ENCODE measurements around the gene CCDC15. TPM values are rescaled to one million over a fixed set of nuclear protein-coding genes. Genes with fewer than 3 reads are reported as not detected.

CCDC15 gene
- total RNA-seq, 1 donor from 2014 or later: 9.3 TPM

DNA sequence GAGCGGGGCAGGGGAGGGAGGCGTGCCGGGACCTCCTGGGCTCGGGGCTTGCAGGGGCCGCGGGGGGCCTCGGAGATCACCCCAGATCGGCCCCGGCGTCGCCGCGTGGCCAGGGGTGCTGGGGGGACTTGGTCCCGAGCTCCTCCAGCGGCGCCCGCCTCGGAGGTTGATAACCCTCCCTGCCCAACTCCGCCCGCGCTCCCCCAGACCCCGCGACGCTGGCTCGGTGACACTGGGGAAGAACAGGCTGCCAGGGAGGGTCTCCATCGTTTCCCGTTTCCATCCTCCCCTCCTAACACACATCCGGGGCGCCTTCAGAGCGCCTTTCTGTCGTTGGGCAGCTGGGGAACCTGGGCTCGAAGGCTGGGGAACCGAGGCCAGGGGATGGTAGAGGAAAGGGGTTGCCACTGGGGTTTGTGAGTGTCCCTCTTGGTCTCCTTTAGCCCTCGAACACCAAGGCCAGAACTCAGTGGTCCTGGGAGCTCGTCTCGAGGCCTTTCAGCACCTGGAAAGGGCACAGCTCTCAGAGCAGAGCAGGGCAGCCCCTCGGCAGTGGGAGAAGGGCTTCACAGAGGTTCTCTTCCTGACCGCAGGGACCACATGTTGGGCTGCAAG is 109.5 kb downstream of the CCDC15 start:
- intact Hi-C loops (cut with micrococcal nuclease): loop anchor here (2.0 to 10.0 kb wide), 2 partner anchors 47 to 189 kb away; partner anchors contain the start of gene TMEM218

DNA sequence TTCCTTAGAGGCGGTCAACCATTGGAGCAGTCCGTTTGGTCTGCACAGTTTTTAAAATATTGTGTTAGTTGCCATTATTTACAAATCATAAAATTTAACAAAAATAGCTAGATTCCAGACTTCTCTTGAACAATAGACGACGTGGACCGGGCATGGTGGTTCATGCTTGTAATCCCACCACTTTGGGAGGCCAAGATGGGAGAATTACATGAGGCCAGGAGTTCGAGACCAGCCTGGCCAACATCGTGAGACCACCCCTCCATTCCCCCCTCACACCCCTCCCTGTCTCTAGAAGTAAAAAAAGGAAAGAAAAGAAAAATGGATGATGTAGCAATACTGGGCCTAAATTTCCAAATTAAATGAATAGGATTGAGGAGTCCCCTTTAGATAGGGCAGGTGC is 110.1 kb downstream of the CCDC15 start:
- intact Hi-C loops (cut with micrococcal nuclease): loop anchor here (10.0 kb wide), 1 partner anchor 189 kb away; no protein-coding TSS in a partner anchor

DNA sequence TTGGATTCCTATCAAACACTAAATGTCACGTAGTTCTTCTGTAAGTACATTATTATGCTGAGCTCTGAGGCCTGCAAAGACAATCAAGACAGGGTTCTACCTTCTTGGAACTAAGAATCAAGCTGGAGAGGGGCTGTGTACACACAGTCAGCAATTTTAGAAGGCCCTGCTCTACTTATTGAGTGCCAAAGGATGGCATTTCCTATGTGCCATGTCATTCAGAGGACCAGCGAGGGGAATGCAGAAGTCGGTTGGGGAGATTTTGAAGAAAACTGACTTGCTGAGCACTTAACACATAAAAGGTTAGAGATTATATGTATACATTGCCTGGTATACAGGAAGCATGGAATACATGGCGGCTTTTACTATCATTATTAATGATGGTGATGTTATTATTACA is 114.4 kb downstream of the CCDC15 start:
- intact Hi-C loops (cut with micrococcal nuclease): loop anchor here (10.0 kb wide), 1 partner anchor 194 kb away; no protein-coding TSS in a partner anchor

DNA sequence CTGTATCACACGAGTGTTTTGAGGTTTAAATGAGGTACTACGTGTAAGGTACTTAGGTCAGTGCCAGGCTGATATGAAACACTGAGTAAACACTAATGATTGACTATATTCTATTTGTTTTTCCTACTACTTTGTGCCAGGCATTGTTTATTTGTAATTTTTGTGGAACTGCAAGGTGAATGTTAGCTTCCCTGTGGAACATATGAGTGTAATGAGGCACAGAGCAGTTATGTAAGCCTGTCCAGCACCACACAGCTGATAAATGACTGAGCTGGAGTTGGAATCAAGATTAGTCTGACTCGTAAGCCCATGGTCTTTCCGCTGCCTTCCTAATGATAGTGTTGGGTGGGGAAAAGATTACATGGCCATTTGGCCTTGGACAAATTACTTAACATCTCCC is 115.0 kb downstream of the CCDC15 start:
- intact Hi-C loops (cut with micrococcal nuclease): loop anchor here (10.0 kb wide), 1 partner anchor 194 kb away; no protein-coding TSS in a partner anchor

DNA sequence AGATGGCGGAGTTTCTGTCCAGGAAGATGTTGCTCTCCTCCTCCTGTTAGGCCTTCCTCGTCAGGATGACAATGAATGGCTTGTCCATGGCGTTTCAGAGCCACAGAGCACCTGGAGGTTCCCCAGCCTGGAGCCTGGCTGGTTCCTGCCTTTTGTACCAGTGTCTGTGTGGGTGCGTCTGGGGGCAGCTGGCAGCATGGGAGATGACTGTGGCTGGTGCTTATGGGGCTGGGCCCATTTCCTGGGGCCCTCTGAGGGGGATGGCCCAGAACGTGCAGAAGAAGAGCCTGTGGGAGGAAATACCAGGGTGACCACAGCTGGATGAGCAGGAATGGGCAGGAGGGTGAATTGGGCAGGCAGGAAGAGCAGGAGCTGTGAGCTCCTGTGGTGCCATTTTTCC is 115.8 kb downstream of the CCDC15 start:
- intact Hi-C loops (cut with micrococcal nuclease): loop anchor here (10.0 kb wide), 1 partner anchor 195 kb away; no protein-coding TSS in a partner anchor

DNA sequence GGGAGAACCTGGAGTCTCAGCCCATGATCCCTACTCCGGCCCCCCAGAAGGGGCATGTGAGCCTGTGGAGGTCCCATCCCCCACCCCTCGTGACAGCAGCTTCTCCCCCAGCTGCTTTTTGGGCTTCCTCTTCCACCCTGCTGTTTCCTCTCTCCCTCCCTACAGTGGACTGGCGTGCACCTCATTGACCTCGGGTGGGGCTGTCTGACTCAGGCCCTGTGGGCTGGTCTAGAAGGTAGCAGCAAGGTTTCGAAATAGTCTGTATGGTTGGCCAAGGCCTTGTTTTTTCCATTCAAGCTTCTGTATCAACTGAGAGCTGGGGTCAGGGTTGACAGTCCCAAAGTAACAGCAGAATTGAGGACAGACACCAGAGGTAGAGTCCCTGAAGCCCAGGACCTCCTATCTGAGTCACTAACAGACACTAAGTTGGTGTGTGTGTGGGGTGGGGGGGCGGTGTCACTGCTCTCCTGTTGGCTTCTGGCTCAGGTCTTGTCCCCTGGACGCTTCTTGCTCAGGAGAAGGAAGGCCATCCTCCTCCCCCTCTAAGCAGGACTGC is 116.8 kb downstream of the CCDC15 start:
- intact Hi-C loops (cut with micrococcal nuclease): no loop called here

DNA sequence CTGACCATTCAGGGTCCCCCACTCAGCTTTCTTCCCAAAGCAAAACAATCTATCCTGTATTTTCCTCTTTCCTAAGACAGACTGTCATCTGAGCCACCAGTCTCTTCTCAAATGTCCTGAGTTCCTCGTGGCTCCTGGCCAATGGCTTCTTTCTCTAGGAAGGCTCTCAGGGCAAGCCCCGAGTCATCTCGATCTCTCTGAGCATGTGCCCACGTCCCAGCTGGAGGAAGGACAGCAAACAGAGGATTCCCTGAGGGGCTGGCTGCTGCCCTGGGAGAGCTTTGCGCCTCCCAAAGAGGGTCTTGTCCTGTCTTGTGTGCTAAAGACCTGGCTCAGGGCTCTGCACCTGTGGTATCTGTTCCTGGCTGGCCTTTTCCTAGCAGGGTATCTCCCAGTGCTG is 117.4 kb downstream of the CCDC15 start:
- intact Hi-C loops (cut with micrococcal nuclease): no loop called here

DNA sequence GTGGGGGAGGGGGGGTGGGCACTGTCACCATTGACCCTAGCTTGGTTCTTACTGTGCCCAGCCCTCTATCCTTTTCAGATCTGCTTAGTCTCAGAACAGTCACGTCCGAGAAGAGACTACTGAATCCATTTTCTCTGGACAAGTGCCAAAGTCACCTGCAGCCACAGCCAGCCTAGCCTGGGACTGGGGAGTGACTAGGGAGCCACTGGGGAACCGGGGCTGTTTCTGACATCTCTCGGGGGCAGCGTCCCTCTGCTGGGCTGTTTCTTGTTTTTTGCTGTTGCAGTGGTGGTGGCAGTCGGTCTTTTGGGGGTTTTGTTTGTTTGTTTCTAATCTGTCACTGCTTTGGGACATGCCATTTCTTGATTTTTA is 117.8 kb downstream of the CCDC15 start:
- intact Hi-C loops (cut with micrococcal nuclease): no loop called here

DNA sequence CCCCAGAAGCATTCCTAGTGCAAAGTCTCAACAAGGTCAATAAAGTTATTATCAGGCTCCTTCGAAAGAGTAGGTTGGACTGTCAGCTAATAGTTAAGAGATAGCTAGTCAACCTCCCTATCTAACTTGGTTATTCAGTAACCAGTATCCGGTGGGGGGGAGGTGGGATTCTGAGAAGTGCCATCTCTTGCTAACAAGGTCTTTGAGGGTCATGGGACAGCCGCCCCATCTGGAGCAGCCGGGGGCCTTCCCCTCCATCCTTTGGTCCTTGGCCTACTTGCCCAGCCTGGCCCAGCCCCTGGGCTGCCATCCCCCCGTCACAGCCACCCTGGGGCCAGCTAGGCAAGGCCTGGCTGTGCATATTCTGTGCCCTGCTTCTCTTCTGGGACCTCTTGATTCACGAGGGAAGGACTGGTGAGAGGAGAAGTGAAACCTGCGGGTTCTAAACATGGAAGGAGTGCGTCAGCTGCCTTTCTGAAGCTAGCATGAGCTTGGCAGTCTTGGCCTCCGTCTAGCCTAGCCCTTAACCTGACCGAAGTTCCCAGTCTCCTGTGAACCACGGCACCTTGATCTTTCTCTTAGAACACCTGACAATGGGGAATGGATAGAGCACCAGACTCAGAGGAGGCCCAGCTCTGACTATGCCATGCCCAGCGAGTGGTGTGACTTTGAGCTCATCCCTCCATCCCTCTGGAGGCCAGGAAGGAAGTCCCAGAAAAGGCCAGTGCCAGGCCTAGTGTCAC is 118.4 kb downstream of the CCDC15 start:
- intact Hi-C loops (cut with micrococcal nuclease): no loop called here

DNA sequence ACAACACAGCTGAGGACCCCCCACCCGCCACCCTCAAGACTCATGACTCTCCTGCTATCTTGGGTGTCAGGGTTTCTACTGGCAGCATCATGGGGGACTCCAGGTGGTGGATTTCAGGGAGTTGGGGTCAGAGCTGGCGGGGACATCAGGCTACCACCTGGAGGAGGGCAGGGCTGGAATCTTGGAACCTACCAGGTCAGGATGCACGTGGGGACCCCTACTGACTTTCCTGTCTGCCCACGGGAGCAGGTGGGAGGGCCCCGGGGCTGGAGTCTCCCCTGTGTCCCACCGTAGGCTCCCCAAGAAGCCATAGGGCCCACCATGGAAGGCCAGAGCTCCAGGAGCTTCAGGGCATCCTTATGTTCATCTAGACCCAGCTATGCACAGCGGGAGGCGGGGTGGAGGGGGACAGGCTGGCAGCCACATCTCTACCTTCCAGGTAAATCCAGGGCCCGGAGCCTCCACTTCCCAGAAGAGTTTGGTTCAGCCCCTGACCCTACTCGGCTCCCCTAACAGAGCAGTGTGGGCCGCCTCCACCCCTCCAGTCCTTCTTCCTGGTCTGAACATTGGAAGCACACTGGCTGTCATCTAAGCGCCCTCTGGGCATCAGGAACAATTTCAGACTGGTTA is 119.1 kb downstream of the CCDC15 start:
- intact Hi-C loops (cut with micrococcal nuclease): no loop called here

DNA sequence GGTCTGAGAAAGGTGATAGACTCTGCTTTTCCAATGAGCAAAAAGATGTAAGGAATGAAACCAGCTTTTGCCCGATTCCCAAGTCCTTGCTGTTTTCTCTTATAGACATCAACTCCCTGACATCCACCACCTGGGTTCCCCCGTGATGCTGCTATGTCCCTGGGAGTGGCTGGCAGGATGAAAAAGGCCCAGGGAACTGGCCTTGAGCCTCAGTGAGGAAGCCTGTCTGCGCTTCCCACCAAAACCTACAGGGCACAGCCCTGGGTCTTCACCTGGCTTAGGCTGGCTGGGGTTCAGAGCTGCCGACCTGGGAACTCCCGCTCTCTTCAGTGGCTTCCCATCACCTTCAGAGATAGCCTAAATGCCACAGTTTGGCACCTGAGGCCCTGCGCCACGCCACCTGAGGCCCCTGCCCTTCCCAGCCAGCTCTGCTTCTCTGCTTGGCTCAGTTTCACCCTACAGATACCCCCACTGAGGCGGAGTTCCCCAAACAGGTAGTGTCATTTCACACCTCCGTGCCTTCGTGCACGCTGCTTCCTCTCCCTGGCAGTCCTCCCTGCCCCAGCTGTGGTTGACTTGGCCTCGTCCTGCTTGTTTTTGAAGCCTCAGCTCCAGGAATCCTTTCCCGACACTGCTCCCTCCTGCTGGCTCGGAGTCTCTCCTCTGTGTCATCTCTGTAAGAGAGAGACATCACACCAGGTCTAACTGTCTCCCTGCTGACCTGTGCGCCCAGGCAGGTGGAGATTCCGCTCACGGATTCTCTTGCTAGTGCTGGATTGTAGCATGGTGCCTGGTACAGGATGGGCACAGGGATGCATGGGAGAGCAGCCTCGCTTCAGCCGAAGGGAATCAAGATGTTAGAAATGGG is 119.8 kb downstream of the CCDC15 start:
- intact Hi-C loops (cut with micrococcal nuclease): no loop called here

DNA sequence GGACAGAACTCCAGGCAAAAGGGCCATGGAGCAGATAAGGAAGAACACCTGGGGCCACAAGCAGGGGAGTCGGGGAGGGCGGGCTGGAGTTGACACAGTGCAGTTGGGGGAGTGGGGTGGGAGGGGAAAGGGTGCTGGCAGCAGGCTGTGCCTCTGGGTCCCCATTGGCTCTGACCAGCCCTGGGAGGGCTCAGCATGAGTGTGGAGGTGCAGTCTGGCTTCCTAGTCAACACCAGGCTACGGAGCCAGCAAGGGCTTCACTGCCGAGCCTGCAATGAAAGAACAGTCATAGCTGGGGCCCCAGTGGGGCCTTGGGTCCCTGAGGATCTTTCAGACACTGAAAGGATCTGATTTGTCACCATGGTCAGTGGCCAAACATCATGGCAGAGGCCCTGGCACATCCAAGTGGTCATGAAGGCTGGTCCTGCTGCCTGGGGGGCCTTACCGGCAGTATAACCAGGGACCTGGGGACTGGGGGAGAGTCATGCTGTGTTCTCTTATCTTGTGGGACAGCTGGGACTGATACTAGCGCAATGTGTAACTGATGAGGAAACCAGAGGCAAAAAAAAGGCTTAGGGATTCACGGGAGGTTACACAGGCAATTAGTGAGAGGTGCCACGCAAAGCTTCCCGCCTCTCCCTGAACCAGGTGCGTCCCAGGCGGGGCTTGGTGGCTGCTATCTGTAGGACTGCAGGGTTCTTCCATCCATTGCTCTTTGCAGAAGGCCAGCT is 120.7 kb downstream of the CCDC15 start:
- intact Hi-C loops (cut with micrococcal nuclease): no loop called here

DNA sequence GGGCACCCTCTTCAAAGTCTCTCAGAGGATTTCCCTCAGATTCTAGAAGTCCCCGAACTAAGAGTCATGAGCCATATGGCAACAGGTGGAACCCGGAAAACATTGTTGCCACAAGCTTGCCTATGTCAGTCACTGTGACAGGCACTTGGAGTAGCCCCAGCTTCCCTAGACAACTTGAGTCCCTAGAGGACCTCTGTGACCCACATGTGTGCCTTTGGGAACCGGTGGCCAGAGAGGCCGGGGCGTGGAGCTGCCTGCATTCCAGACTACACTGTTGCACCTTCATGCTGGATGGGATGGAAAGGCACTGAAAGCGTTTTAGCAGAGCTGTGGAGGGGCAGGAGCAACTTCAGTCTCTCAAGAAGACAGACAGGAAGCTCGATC is 121.2 kb downstream of the CCDC15 start:
- intact Hi-C loops (cut with micrococcal nuclease): no loop called here

DNA sequence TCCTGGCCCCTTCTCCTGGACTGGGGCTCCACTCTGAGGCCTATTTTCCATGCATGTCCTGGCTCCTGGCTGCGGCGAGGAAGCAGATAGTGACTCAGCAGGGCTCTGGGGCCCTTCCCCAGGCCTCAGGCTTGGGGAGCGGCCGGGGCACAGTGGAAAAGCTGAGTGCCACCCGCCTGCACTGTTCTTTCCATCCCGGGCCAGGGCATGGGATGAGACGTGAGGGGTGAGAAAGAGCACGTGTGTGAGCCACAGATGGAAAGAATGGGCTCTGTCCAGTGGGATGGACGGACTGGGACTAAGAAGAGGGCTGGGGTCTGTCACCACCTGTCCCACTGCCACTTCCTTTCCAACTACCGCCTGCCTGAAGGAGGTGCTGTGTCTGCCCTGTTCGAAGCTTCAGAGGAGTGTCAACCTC is 121.9 kb downstream of the CCDC15 start:
- intact Hi-C loops (cut with micrococcal nuclease): no loop called here

DNA sequence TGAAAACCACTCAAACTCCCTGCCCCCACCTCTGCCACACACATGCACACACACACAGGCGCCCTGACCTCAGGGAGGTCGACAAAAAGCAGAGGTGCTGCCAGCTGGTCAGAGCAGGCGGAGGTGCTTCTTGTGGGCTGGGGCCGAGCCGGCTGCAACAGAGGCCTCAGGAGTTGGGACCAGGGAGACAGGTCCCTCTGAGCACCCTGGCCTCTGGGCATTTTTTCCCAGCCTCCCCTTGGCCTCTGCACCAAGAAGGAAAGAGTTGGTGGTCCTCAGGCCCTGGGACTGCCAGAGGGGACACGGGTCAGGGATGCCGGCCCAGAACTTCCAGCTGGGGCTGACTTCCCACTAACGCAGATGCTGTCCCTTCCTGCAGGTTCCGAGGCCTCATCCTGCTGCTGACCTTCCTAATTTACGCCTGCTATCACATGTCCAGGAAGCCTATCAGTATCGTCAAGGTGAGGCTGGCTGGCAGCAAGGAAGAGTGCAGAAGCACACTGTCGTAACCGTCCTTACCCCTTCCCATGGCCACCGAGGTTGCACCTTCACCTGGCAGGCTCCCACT is 122.5 kb downstream of the CCDC15 start:
- intact Hi-C loops (cut with micrococcal nuclease): no loop called here

DNA sequence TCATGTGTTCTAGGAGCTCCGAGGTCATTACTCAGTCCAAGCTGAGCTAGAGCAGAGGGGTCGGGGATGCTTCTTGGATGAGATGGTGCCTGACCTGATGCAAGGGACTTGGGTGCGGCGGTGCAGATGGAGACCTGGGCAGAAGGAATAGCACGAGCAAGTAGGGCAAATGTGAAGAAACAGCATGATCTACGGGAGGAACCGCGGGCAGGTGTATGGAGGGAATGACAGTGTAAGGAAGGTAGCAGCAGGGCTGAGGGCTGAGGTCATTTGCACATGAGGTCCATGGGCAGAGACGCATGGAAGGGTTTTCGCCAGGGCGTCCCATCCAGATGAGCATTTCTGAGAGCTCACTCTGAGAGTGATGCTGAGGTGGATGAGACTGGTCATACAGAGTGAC is 124.0 kb downstream of the CCDC15 start:
- intact Hi-C loops (cut with micrococcal nuclease): no loop called here

DNA sequence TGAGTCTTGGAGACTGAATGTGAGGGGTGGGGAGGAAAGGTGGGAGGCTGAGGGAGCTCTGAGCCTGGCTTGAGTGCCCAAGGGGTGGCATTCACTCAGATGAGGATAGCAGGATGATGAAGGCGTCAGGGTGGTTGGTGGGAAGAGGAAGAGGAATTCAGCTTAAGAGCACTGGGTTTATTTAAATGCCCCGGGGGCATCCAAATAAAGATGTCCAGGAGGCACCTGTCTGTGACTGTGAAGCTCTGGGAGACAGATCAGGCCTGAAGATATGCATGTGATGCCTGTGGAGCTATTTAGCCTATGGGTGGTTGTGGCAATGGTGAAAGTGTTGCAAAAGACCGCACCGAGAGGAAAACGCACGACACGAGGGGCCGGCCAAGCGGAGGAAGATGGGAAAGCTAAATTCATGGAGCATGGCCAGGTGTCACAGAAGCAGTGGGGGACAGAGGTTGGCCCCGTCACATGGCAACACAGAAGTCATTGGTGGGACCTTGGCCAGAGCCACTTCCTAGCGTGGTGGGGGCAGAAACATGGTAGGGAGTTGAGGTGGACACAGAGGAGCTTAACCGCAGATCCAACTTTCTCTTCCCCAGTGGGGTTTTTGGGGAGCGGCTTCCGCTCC is 124.6 kb downstream of the CCDC15 start:
- intact Hi-C loops (cut with micrococcal nuclease): no loop called here

DNA sequence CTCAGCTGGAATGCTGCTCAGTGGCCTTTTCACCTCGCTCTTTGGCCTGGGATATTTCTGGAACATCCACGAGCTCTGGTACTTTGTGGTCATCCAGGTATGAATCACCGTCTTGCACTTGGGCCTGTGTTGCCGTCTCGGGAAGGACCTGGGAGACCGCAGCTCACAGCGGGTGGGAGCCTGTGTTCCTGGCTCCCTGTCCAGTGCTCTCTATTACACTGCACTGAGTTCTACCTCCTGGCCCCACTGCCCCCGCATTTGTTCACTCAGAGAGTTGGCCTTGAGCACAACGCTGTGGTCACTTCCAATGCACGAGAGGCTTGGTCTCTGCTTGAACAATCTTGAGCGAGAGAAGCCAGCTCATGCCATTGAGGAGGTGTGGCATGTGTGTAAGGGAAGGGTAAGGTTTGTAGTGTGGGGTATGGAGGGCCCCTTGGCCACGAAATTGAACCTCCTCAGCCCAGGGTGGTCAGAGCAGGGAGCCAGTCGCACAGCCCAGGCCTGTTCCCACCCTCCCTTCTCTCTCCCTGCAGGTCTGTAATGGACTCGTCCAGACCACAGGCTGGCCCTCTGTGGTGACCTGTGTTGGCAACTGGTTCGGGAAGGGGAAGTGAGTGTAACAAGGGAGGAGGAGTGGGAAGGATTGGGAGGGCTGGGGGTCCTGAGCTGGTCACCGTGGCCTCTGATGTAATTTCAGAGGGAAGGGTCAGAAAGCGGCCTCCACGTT is 125.3 kb downstream of the CCDC15 start:
- intact Hi-C loops (cut with micrococcal nuclease): no loop called here
